ENCODE results near the gene SAMD14.

Gene SAMD14

GRCh38 chr17:50127697-50128361 lies 2.1 kb downstream of the SAMD14 start:
- DNase-seq (ENCODE audit: low read depth) = no peak
- H3K4me3 ChIP-seq (ENCODE audit: control insufficient read depth, low read depth, low read length) = no peak overlapping the region
- no peak for TF ChIP-seq CTCF (IDR thresholded peaks at IDR 0.05; ENCODE audit: control insufficient read depth, insufficient read depth, low read depth, low read length, missing control alignments)

- DNase-seq (ENCODE audit: low read depth) = no peak
- TF ChIP-seq CTCF (IDR thresholded peaks at IDR 0.05; ENCODE audit: control insufficient read depth, insufficient read depth, low read depth, low read length, missing control alignments) = no peak
- no peak overlapping the region for H3K4me3 ChIP-seq (ENCODE audit: control insufficient read depth, low read depth, low read length)
Observed at GRCh38 chr17:50125420-50125997, 4.5 kb downstream of the SAMD14 start.

GRCh38 chr17:50123649-50124349 lies 6.2 kb downstream of the SAMD14 start:
- no peak overlapping the region for H3K4me3 ChIP-seq (ENCODE audit: control insufficient read depth, low read depth, low read length)
- no peak for DNase-seq (ENCODE audit: low read depth)
- no peak for TF ChIP-seq CTCF (IDR thresholded peaks at IDR 0.05; ENCODE audit: control insufficient read depth, insufficient read depth, low read depth, low read length, missing control alignments)

GRCh38 chr17:50122945-50123344 lies 7.0 kb downstream of the SAMD14 start:
- TF ChIP-seq CTCF (IDR thresholded peaks at IDR 0.05; ENCODE audit: control insufficient read depth, insufficient read depth, low read depth, low read length, missing control alignments) = no peak
- DNase-seq (ENCODE audit: low read depth) = no peak
- H3K4me3 ChIP-seq (ENCODE audit: control insufficient read depth, low read depth, low read length) = no peak overlapping the region

- no peak for TF ChIP-seq CTCF (IDR thresholded peaks at IDR 0.05; ENCODE audit: control insufficient read depth, insufficient read depth, low read depth, low read length, missing control alignments)
- H3K4me3 ChIP-seq (ENCODE audit: control insufficient read depth, low read depth, low read length) = no peak overlapping the region
- DNase-seq (ENCODE audit: low read depth) = no peak
Observed at GRCh38 chr17:50120475-50121253, 9.3 kb downstream of the SAMD14 start.

- TF ChIP-seq CTCF (IDR thresholded peaks at IDR 0.05; ENCODE audit: control insufficient read depth, insufficient read depth, low read depth, low read length, missing control alignments) = no peak
- no peak overlapping the region for H3K4me3 ChIP-seq (ENCODE audit: control insufficient read depth, low read depth, low read length)
- DNase-seq (ENCODE audit: low read depth) = no peak
Observed at GRCh38 chr17:50118828-50119218, 11.1 kb downstream of the SAMD14 start.
